DND-41 (cell line): ENCODE measurements around the gene SIGLEC6.

Experiments
- ATAC-seq: fragments of 200-7000 bp; cut with Tn5 transposase; 3 replicates; pipeline ENCODE4 v1.9.1; 2021; ENCODE audit warnings: low read depth; ENCODE audit not compliant: insufficient read depth
- DNase-seq: peaks from one replicate; pipeline ENCODE4 v3.0.0-alpha.2; 2020
- H2AFZ ChIP-seq: 2 replicates; pipeline ENCODE4 v1.6.0; 2012; ENCODE audit warnings: low read depth, low read length
- H3K27ac ChIP-seq: 2 replicates; pipeline ENCODE4 v1.5.1; 2012; ENCODE audit warnings: low read length, inconsistent platforms
- H3K27me3 ChIP-seq: fragments of 200-600 bp; sonication (generic); 2 replicates; pipeline ENCODE4 v1.6.0; 2012; ENCODE audit warnings: low read length, mild to moderate bottlenecking, inconsistent platforms; ENCODE audit not compliant: insufficient read depth, poor library complexity
- H3K36me3 ChIP-seq: 2 replicates; pipeline ENCODE4 v1.5.1; 2012; ENCODE audit warnings: low read length, inconsistent platforms; ENCODE audit not compliant: insufficient read depth
- H3K4me1 ChIP-seq: 2 replicates; pipeline ENCODE4 v1.5.1; 2012; ENCODE audit warnings: mild to moderate bottlenecking, low read length; ENCODE audit not compliant: insufficient read depth
- H3K4me2 ChIP-seq: 2 replicates; pipeline ENCODE4 v1.6.0; 2012; ENCODE audit warnings: mild to moderate bottlenecking, moderate library complexity, low read length, inconsistent platforms; ENCODE audit not compliant: insufficient read depth
- H3K4me3 ChIP-seq, 2 experiments: fragments of 200-600 bp in 1 of 2; shearing (Covaris generic) in 1 of 2; 2 replicates each; pipeline ENCODE4 v1.5.1; 2012 to 2016; ENCODE audit warnings: inconsistent platforms in 2 of 2, low read length in 2 of 2, mild to moderate bottlenecking in 2 of 2, low read depth in 1 of 2, moderate library complexity in 1 of 2
- H3K79me2 ChIP-seq: 2 replicates; pipeline ENCODE4 v1.6.0; 2012; ENCODE audit warnings: low read length, inconsistent platforms; ENCODE audit not compliant: insufficient read depth
- H3K9ac ChIP-seq: 2 replicates; pipeline ENCODE4 v1.6.0; 2012; ENCODE audit warnings: low read depth, mild to moderate bottlenecking, inconsistent platforms, low read length, moderate library complexity
- H3K9me3 ChIP-seq: 2 replicates; pipeline ENCODE4 v1.5.1; 2012; ENCODE audit warnings: low read length, moderate library complexity, mild to moderate bottlenecking, inconsistent platforms; ENCODE audit not compliant: insufficient read depth, severe bottlenecking
- H4K20me1 ChIP-seq: 2 replicates; pipeline ENCODE4 v1.6.0; 2012; ENCODE audit warnings: low read length; ENCODE audit not compliant: insufficient read depth
- EZH2 ChIP-seq: IDR thresholded peaks from 3 replicates; pipeline ENCODE4 v1.6.1; 2012; ENCODE audit warnings: borderline replicate concordance, low read depth, mild to moderate bottlenecking, moderate library complexity, low read length, inconsistent platforms; ENCODE audit not compliant: severe bottlenecking
- TF ChIP-seq, protein P1 (sequence below): IDR thresholded peaks from 2 replicates; pipeline ENCODE4 v1.5.1; 2012; ENCODE audit warnings: borderline replicate concordance, low read length, moderate library complexity, mild to moderate bottlenecking; ENCODE audit not compliant: poor library complexity, severe bottlenecking; ENCODE audit errors: extremely low read depth

Gene SIGLEC6

DNA sequence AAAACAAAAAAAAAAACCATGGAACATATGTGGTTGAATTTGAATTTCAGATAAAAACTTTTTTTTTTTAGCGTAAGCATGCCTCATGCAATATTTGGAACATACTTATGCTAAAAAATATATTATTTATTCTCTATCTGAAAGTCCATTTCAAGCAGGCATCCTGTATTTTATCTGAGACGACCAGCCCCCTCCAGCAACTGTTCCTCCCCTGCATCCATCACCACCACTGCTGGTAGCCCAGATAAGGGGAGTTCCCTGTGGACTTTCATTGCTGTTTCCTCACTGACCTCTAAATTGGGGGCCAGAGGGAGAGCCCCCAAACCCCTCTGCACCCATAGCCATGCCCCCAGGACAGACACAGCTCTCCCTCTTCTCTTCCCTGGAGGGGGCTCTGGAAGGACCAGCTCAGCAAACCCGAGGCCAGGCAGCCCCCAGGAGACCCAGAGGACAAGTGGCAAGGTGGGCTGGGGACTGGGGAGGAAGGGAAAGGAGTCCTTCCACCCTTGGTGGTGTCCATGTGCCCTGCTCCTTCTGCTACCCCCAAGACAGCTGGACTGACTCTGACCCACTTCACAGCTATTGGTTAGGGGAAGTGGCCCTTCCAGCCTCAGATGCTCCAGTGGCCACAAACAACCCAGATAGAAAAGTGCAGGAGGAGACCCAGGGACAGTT is 23.3 kb downstream of the SIGLEC6 start:
- Histone ChIP-seq H3K9ac (no peak overlapping the region), H3K27ac (no peak overlapping the region), H3K36me3 (no peaks in the 10 kb centered on the region), H3K4me1 (no peaks in the 10 kb centered on the region), H3K4me3 (no peak overlapping the region), H4K20me1 (no peaks in the 10 kb centered on the region), H3K9me3 (no peaks in the 10 kb centered on the region), H3K4me2 (no peak overlapping the region), H3K79me2 (no peaks in the 10 kb centered on the region), H2AFZ (no peak overlapping the region), H3K27me3 (no peaks in the 10 kb centered on the region)
- no peak for TF ChIP-seq EZH2
- TF ChIP-seq, protein P1, sequence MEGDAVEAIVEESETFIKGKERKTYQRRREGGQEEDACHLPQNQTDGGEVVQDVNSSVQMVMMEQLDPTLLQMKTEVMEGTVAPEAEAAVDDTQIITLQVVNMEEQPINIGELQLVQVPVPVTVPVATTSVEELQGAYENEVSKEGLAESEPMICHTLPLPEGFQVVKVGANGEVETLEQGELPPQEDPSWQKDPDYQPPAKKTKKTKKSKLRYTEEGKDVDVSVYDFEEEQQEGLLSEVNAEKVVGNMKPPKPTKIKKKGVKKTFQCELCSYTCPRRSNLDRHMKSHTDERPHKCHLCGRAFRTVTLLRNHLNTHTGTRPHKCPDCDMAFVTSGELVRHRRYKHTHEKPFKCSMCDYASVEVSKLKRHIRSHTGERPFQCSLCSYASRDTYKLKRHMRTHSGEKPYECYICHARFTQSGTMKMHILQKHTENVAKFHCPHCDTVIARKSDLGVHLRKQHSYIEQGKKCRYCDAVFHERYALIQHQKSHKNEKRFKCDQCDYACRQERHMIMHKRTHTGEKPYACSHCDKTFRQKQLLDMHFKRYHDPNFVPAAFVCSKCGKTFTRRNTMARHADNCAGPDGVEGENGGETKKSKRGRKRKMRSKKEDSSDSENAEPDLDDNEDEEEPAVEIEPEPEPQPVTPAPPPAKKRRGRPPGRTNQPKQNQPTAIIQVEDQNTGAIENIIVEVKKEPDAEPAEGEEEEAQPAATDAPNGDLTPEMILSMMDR: no peak
- no peak for DNase-seq
- no peak for ATAC-seq

DNA sequence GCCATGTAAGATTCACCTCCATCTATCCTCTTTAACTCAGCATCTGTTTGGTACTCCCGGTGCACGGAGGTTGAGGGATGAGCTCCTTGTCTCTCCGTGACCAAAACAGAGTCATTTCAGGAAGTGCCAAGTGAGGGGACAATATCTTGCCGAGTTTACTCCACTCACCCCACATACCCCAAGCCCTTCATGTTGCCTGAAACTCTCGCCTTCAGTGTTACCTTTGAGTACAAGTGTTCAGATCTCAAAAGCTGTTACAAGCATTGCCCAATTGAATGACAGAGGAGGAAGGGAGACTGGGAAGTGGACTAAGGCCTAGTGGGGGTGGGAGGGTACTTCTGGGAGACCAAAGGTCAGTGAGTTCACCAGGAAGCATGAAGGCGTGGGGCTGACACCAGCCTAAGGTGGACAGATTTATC is 23.8 kb downstream of the SIGLEC6 start:
- Histone ChIP-seq H2AFZ (no peak overlapping the region), H3K9ac (no peak overlapping the region), H3K4me3 (no peak overlapping the region), H3K27ac (no peak overlapping the region), H3K4me1 (no peaks in the 10 kb centered on the region), H4K20me1 (no peaks in the 10 kb centered on the region), H3K79me2 (no peaks in the 10 kb centered on the region), H3K36me3 (no peaks in the 10 kb centered on the region), H3K9me3 (no peaks in the 10 kb centered on the region), H3K27me3 (no peaks in the 10 kb centered on the region), H3K4me2 (no peak overlapping the region)
- ATAC-seq: no peak
- TF ChIP-seq EZH2: no peak
- TF ChIP-seq, protein P1: no peak
- DNase-seq: no peak

DNA sequence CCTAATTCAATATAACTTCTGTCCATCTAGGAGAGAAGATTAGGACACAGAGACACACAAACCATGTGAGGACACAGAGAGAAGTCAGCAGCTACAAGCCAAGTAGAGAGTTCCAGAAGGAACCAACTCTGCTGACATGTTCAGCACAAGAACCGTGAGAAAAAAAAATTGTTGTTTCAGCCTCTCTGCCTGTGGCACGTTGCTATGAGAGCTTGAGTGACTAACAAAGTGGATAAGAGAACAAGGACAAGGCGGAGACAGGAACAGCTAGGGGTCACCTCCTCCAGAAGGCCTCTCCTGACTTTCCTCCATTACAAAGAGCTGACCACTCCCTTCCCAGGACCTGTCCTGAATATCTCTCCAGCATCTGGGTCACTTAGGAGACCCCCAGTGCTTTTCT is 24.3 kb downstream of the SIGLEC6 start:
- H3K79me2 ChIP-seq: no peaks in the 10 kb centered on the region
- H2AFZ ChIP-seq: no peak overlapping the region
- TF ChIP-seq EZH2: no peak
- TF ChIP-seq, protein P1: no peak
- no peaks in the 10 kb centered on the region for H3K4me1 ChIP-seq
- no peaks in the 10 kb centered on the region for H3K36me3 ChIP-seq
- no peak overlapping the region for H3K4me3 ChIP-seq
- DNase-seq (no peak), ATAC-seq (no peak)
- H3K27ac ChIP-seq: no peak overlapping the region
- H3K9me3 ChIP-seq: no peaks in the 10 kb centered on the region
- H3K4me2 ChIP-seq: no peak overlapping the region
- no peak overlapping the region for H3K9ac ChIP-seq
- no peaks in the 10 kb centered on the region for H4K20me1 ChIP-seq
- no peaks in the 10 kb centered on the region for H3K27me3 ChIP-seq

DNA sequence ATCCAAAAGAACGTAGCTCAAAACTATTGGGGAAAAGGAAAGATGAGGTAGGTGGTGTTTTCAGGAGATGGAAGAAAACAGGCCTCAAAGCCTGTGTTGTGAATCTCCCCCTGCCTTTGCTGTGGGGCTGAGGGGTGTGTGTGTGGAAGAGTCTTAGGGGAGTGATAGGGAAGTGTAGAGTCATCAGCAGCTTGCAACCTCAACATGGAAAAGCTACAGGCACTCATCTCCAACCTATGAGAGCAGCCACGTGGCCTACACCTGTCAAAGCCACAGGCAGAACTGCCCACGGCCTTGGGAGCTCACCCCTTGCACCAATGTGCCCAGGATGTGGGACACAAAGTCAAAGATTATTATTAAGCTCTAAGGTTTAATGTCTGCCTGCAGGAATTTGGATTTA is 25.6 kb downstream of the SIGLEC6 start:
- Histone ChIP-seq H3K4me1 (no peaks in the 10 kb centered on the region), H3K9ac (no peak overlapping the region), H3K27ac (no peak overlapping the region), H3K9me3 (no peaks in the 10 kb centered on the region), H3K4me3 (no peak overlapping the region), H3K36me3 (no peaks in the 10 kb centered on the region), H2AFZ (no peak overlapping the region), H3K4me2 (no peak overlapping the region), H3K27me3 (no peaks in the 10 kb centered on the region), H3K79me2 (no peaks in the 10 kb centered on the region), H4K20me1 (no peaks in the 10 kb centered on the region)
- ATAC-seq: no peak
- TF ChIP-seq EZH2: no peak
- TF ChIP-seq, protein P1: no peak
- no peak for DNase-seq
